ENCODE results near the gene BRMS1L. TPM values are rescaled to one million over a fixed set of nuclear protein-coding genes. Genes with fewer than 3 reads are reported as not detected.

The BRMS1L gene
- total and polyA plus RNA-seq, 2 of the 4 experiments (the other 2 are of a cell fraction), result 1.8 to 6.2 TPM

- Histone ChIP-seq H3K56ac (ENCODE audit: extremely low read depth, insufficient read depth, low read length) (no peak overlapping the region), H4K91ac (ENCODE audit: insufficient read depth, low read depth, low read length) (no peak overlapping the region), H3K27ac (ENCODE audit: insufficient read depth, low read length) (no peak overlapping the region), H2AK9ac (replicated peaks; ENCODE audit: low read depth, low read length, poor library complexity) (no peak overlapping the region), H3K9me1 (ENCODE audit: insufficient read depth, low read length) (no peaks in the 10 kb centered on the region), H4K8ac (ENCODE audit: low read depth in 2 of 2, low read length in 2 of 2) (no peak overlapping the region), H3K9me3 (ENCODE audit: control insufficient read depth, insufficient read depth, low read length) (no peaks in the 10 kb centered on the region), H4K20me1 (ENCODE audit: insufficient read depth, low read length) (no peaks in the 10 kb centered on the region), H3K4me1 (ENCODE audit: control insufficient read depth, insufficient read depth, low read length) (no peaks in the 10 kb centered on the region), H3K4ac (ENCODE audit: low read depth, low read length) (no peak overlapping the region), H3K4me3 (ENCODE audit: insufficient read depth, low read depth, low read length) (no peak overlapping the region), H2BK120ac (ENCODE audit: low read depth, low read length) (no peak overlapping the region), H3K14ac (replicated peaks; ENCODE audit: low read depth, low read length) (no peak overlapping the region), H3K79me1 (ENCODE audit: low read depth in 1 of 2, low read length in 2 of 2) (no peaks in the 10 kb centered on the region), H3K36me3 (ENCODE audit: control insufficient read depth, insufficient read depth, low read length) (no peaks in the 10 kb centered on the region), H3K23ac (ENCODE audit: low read depth, low read length) (no peak overlapping the region), H3K4me2 (ENCODE audit: low read depth, low read length) (no peak overlapping the region), H4K5ac (ENCODE audit: low read depth, low read length) (no peak overlapping the region), H3K9ac (ENCODE audit: low read depth, low read length) (no peak overlapping the region), H2AFZ (replicated peaks; ENCODE audit: low read length, poor library complexity) (peak overlapping the region; percentile 58), H2BK15ac (ENCODE audit: low read depth, low read length) (no peak overlapping the region), H2BK5ac (ENCODE audit: low read depth, low read length, poor library complexity, severe bottlenecking) (no peak overlapping the region), H2BK20ac (ENCODE audit: low read depth, low read length) (no peak overlapping the region), H3K18ac (ENCODE audit: low read depth, low read length) (no peak overlapping the region), H2AK5ac (ENCODE audit: low read depth, low read length) (no peak overlapping the region), H3K27me3 (ENCODE audit: control insufficient read depth, insufficient read depth, low read length) (no peaks in the 10 kb centered on the region; the same call in none of the 2 replicates)
- ChIA-PET POLR2A (ENCODE audit: unreplicated experiment) (no interaction called here), CTCF (no interaction called here)
- in situ Hi-C loops (cut with MboI; ENCODE audit: low sequenced_read_pairs) (no loop called here), dilution Hi-C loops (cut with HindIII; ENCODE audit: low sequenced_read_pairs, unreplicated experiment) (no loop called here), intact Hi-C loops (cut with micrococcal nuclease) (no loop called here)
- no peak for ATAC-seq (ENCODE audit: low read depth)
- TF ChIP-seq RAD21 (IDR thresholded peaks at IDR 0.05; ENCODE audit: low read length) (no peak), MAZ (IDR thresholded peaks at IDR 0.05; ENCODE audit: borderline replicate concordance, low read depth, low read length) (no peak), CTCF (conservative IDR thresholded peaks at IDR 0.05; ENCODE audit: low read depth, low read length) (no peak), RFX5 (IDR thresholded peaks at IDR 0.05; ENCODE audit: low read depth, low read length) (no peak), NFE2L2 (IDR thresholded peaks at IDR 0.05; ENCODE audit: low read depth, low read length) (no peak), CEBPB (IDR thresholded peaks at IDR 0.05; ENCODE audit: low read depth, low read length) (no peak), MXI1 (IDR thresholded peaks at IDR 0.05; ENCODE audit: borderline replicate concordance, low read depth, low read length) (no peak), MAFK (IDR thresholded peaks at IDR 0.05; ENCODE audit: low read depth, low read length) (no peak), CHD1 (IDR thresholded peaks at IDR 0.05; ENCODE audit: low read depth, low read length) (no peak), FOS (IDR thresholded peaks at IDR 0.05; ENCODE audit: low read depth, low read length) (no peak), RCOR1 (IDR thresholded peaks at IDR 0.05; ENCODE audit: insufficient replicate concordance, low read length) (no peak), USF2 (IDR thresholded peaks at IDR 0.05; ENCODE audit: low read depth, low read length) (no peak), POLR2A (IDR thresholded peaks at IDR 0.05; ENCODE audit: low read depth, low read length) (no peak), SMC3 (IDR thresholded peaks at IDR 0.05; ENCODE audit: low read depth, low read length) (no peak), ELK1 (IDR thresholded peaks at IDR 0.05; ENCODE audit: borderline replicate concordance, low read depth, low read length) (no peak), BHLHE40 (IDR thresholded peaks at IDR 0.05; ENCODE audit: low read depth, low read length) (no peak)
- whole genome bisulfite sequencing, 2 experiments (ENCODE audit: extremely low coverage in 2 of 2, insufficient read length in 1 of 2), result 100% methylated on average over 2 of the region's 4 CpGs; no CpG with 5 or more reads in 1 of the 2 experiments
- no TSS peak for BruUV-seq (replicated peaks)
- no peak for DNase-seq
Observed at GRCh38 chr14:35897616-35898111, 71.5 kb downstream of the BRMS1L start.

Measured in IMR-90 (cell line).